Liver (tissue), 9 donors: ENCODE results near the gene TPD52L2. TPM values are rescaled to one million over a fixed set of nuclear protein-coding genes. Genes with fewer than 3 reads are reported as not detected.

Experiments used
- DNase-seq: peaks from one replicate; pipeline ENCODE4 v3.0.0-alpha.2; 2017; ENCODE audit warnings: low spot score
- H3K27ac ChIP-seq, 2 donors: one replicate each; pipeline ENCODE4 v1.7.0; 2013; ENCODE audit warnings: inconsistent platforms in 2 of 2, low read length in 2 of 2, control low read depth in 1 of 2, low read depth in 1 of 2, mild to moderate bottlenecking in 1 of 2
- H3K27me3 ChIP-seq, 4 donors: one replicate each; pipeline versions ENCODE4 v1.6.1 to v1.7.0; 2013; ENCODE audit warnings: low read length in 3 of 4, inconsistent platforms in 1 of 4, mild to moderate bottlenecking in 1 of 4, moderate library complexity in 1 of 4; ENCODE audit not compliant: control insufficient read depth in 4 of 4, insufficient read depth in 4 of 4
- H3K36me3 ChIP-seq, 4 donors: one replicate each; pipeline versions ENCODE4 v1.6.1 to v1.7.0; 2013; ENCODE audit warnings: low read length in 3 of 4, mild to moderate bottlenecking in 3 of 4, low read depth in 1 of 4, moderate library complexity in 1 of 4; ENCODE audit not compliant: control insufficient read depth in 4 of 4, insufficient read depth in 3 of 4
- H3K4me1 ChIP-seq, 4 donors: one replicate each; pipeline versions ENCODE4 v1.6.1 to v1.7.0; 2013; ENCODE audit warnings: low read length in 3 of 4, mild to moderate bottlenecking in 3 of 4, moderate library complexity in 1 of 4; ENCODE audit not compliant: control insufficient read depth in 4 of 4, insufficient read depth in 4 of 4
- H3K4me3 ChIP-seq, 3 donors: one replicate each; pipeline versions ENCODE4 v1.6.1 to v1.7.0; 2013; ENCODE audit warnings: low read length in 3 of 3, control low read depth in 1 of 3, low read depth in 1 of 3, mild to moderate bottlenecking in 1 of 3
- H3K9ac ChIP-seq, 2 donors: one replicate each; pipeline ENCODE4 v1.7.0; 2013; ENCODE audit warnings: low read length in 2 of 2, mild to moderate bottlenecking in 2 of 2, moderate library complexity in 2 of 2, control low read depth in 1 of 2, low read depth in 1 of 2
- H3K9me3 ChIP-seq, 4 donors: one replicate each; pipeline versions ENCODE4 v1.6.1 to v1.7.0; 2013; ENCODE audit warnings: low read length in 3 of 4; ENCODE audit not compliant: control insufficient read depth in 4 of 4
- EGR1 ChIP-seq, 2 donors: IDR thresholded peaks; 2 replicates each; pipeline ENCODE4 v1.6.1; 2016 to 2018; ENCODE audit warnings: antibody characterized with exemption in 2 of 2, low read depth in 2 of 2
- FOXA1 ChIP-seq: IDR thresholded peaks from 2 replicates; pipeline ENCODE4 v1.6.1; 2016; ENCODE audit warnings: antibody characterized with exemption
- FOXA2 ChIP-seq: IDR thresholded peaks from 2 replicates; pipeline ENCODE4 v1.6.1; 2016; ENCODE audit warnings: antibody characterized with exemption
- HNF4A ChIP-seq, 2 donors: conservative IDR thresholded peaks; 2 replicates each; pipeline ENCODE4 v1.6.1; 2016; ENCODE audit warnings: antibody characterized with exemption in 2 of 2, mild to moderate bottlenecking in 2 of 2
- HNF4G ChIP-seq: IDR thresholded peaks from 2 replicates; pipeline ENCODE4 v1.6.1; 2016; ENCODE audit warnings: antibody characterized with exemption
- JUND ChIP-seq, 2 donors: IDR thresholded peaks; 2 replicates each; pipeline ENCODE4 v1.6.1; 2016; ENCODE audit warnings: antibody characterized with exemption in 2 of 2
- NR2F2 ChIP-seq: IDR thresholded peaks from 2 replicates; pipeline ENCODE4 v1.6.1; 2016; ENCODE audit warnings: antibody characterized with exemption
- RAD21 ChIP-seq, 2 donors: IDR thresholded peaks; 2 replicates each; pipeline ENCODE4 v1.6.1; 2016; ENCODE audit warnings: antibody characterized with exemption in 2 of 2, mild to moderate bottlenecking in 2 of 2
- RXRA ChIP-seq, 2 donors: IDR thresholded peaks; 2 replicates each; pipeline ENCODE4 v1.6.1; 2017 to 2018; ENCODE audit warnings: antibody characterized with exemption in 2 of 2, mild to moderate bottlenecking in 1 of 2
- SP1 ChIP-seq: IDR thresholded peaks from 2 replicates; pipeline ENCODE4 v1.6.1; 2018; ENCODE audit warnings: antibody characterized with exemption, mild to moderate bottlenecking
- YY1 ChIP-seq: IDR thresholded peaks from 2 replicates; pipeline ENCODE4 v1.6.1; 2016; ENCODE audit warnings: antibody characterized with exemption, mild to moderate bottlenecking
- WGBS: extraction: QIAGEN DNeasy Blood & Tissue Kit; methylation state at CpG from one replicate; pipeline ENCODE4 v1.1.7; 2013; 5-methylcytosine and 5-hydroxymethylcytosine counted together
- polyA plus RNA-seq, 2 donors: library from polyadenylated mRNA; stranded (reverse) in 1 of 2; unstranded in 1 of 2; fragments of 200-250 nt in 1 of 2; fragments of >200 nt in 1 of 2; fragmentation: Nextera tagmentation in 1 of 2; extraction: Ambion mirVana in 1 of 2; gene quantifications; one replicate each; pipeline versions ENCODE4 v1.2.1 to v1.2.3, GENCODE V29; 2013 to 2015
- total RNA-seq, 2 donors: library from RNA; depleted of rRNA; stranded (reverse); fragments of >200 nt; gene quantifications; one replicate each; pipeline ENCODE4 v1.2.3, GENCODE V29; 2014
- TF ChIP-seq, protein P1 (sequence below): IDR thresholded peaks from 2 replicates; pipeline ENCODE4 v1.6.1; 2016; ENCODE audit warnings: antibody characterized with exemption
- TF ChIP-seq, protein P2 (sequence below): fragments of 150-350 bp; IDR thresholded peaks from 2 replicates; pipeline ENCODE4 v1.5.1; 2017; ENCODE audit warnings: improper control_type of control experiment, low read depth, low read length; ENCODE audit not compliant: missing input control
- TF ChIP-seq, protein P3 (sequence below): IDR thresholded peaks from 2 replicates; pipeline ENCODE4 v1.6.1; 2016; ENCODE audit warnings: antibody characterized with exemption
- TF ChIP-seq, protein P4 (sequence below): IDR thresholded peaks from 2 replicates; pipeline ENCODE4 v1.6.1; 2016; ENCODE audit warnings: antibody characterized with exemption, mild to moderate bottlenecking
- TF ChIP-seq, protein P5 (sequence below): IDR thresholded peaks from 2 replicates; pipeline ENCODE4 v1.6.1; 2016; ENCODE audit warnings: antibody characterized with exemption
- donor health status: healthy.
- donor health status: healthy.
- donor health status: healthy.
- donor health status: healthy.
- donor health status: healthy.

Gene TPD52L2
- total and polyA plus RNA-seq, 4 donors, result 12.3 to 33.0 (median 28.2) TPM

DNA sequence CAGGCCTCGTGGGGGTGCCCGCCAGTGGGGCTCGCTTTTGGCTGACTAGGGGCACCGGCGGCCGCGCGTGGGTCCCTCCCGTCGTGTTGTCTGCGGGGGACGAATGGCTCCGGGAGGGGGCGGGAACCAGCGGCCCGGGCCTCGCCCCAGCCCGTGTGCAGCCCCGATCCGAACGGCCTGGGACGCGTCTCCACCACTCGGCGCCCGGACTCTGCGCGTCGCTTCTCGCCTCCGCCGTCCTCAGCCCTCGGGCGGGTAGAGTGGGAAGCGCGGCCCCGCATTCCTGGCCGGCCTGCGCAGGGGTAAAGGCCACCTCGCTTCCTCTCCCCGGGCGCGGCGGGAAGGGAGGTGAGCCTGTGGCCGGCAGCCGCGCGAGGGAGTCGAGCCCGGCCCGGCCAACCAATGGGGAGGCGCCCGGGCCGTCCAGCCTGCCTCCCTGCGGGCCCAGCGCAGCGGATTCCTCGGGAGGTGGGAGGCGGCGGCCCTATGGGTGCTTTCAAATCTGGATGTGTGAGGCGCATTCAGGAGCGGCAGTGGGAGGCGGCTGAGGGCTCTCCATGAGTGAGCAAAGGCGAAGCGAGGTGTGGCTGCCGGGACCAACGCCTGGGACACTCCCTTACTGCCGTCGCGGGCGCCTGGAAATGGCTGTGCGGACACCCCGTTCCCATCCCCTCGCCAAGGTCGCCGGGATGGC is 32.9 kb upstream of the TPD52L2 start:
- TF ChIP-seq, protein P1, sequence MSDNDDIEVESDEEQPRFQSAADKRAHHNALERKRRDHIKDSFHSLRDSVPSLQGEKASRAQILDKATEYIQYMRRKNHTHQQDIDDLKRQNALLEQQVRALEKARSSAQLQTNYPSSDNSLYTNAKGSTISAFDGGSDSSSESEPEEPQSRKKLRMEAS, result no peak
- TF ChIP-seq YY1, result no peak
- no peak for DNase-seq
- Histone ChIP-seq H3K27ac (peak overlapping the region; percentile 54 to 57), H3K36me3 (no peaks in the 10 kb centered on the region), H3K9ac (no peak overlapping the region), H3K4me1 (peaks cover 4 to 24% (median 8%) of the 10 kb centered on the region in 4 donors), H3K27me3 (no peaks in the 10 kb centered on the region), H3K9me3 (no peaks in the 10 kb centered on the region), H3K4me3 (peak overlapping the region in 2 of 3 donors; percentile 20 to 75)
- 9% methylated on average over 76 of the region's 76 CpGs for WGBS

DNA sequence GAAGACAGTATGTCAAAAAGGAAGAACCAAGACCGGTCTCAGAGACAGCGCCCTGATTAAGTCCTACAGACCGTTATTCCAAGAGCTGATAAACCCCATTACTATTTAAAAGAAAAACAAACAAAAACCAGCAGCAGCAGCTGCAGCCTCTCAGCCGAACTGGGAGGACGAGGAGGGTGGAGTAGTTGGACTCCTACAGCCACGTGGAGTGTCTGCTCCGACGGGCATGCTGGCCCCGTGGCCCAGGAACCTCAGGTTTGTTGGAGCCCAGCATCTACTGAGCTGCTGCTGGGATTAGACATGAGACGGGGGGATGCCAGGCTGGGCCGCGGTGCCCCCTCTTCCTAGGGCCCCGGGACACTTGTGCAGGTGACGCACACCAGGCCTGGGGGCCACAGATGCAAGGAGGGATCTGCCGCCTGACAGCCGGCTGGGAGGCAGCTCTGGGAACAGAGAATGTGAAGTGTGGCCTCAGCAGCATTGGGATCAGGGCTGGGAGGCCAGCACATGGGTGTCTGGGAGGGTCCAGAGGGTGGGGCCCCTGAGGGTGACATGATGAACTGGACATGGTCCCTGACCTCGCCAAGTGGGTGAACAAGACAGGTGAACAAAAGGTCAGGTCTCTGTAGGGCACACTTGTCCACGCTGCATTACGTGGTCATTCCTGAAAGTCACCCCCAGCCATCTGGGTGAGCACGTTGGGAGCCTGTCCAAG is 31.1 kb upstream of the TPD52L2 start:
- H3K9ac ChIP-seq, result no peak overlapping the region
- DNase-seq, result no peak
- no peaks in the 10 kb centered on the region for H3K36me3 ChIP-seq
- 80% methylated on average over 20 of the region's 20 CpGs for WGBS
- peaks cover 4 to 24% (median 8%) of the 10 kb centered on the region in 4 donors for H3K4me1 ChIP-seq
- no peaks in the 10 kb centered on the region for H3K9me3 ChIP-seq
- no peak overlapping the region for H3K27ac ChIP-seq
- H3K4me3 ChIP-seq, result no peak overlapping the region
- no peaks in the 10 kb centered on the region for H3K27me3 ChIP-seq
- TF ChIP-seq, protein P2, sequence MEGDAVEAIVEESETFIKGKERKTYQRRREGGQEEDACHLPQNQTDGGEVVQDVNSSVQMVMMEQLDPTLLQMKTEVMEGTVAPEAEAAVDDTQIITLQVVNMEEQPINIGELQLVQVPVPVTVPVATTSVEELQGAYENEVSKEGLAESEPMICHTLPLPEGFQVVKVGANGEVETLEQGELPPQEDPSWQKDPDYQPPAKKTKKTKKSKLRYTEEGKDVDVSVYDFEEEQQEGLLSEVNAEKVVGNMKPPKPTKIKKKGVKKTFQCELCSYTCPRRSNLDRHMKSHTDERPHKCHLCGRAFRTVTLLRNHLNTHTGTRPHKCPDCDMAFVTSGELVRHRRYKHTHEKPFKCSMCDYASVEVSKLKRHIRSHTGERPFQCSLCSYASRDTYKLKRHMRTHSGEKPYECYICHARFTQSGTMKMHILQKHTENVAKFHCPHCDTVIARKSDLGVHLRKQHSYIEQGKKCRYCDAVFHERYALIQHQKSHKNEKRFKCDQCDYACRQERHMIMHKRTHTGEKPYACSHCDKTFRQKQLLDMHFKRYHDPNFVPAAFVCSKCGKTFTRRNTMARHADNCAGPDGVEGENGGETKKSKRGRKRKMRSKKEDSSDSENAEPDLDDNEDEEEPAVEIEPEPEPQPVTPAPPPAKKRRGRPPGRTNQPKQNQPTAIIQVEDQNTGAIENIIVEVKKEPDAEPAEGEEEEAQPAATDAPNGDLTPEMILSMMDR, result no peak
- TF ChIP-seq JUND (IDR thresholded peaks at IDR 0.05), result no peak
- no peak for TF ChIP-seq NR2F2
- TF ChIP-seq SP1, result no peak
- TF ChIP-seq, protein P1, result no peak
- TF ChIP-seq HNF4A (conservative IDR thresholded peaks at IDR 0.05), result no peak
- TF ChIP-seq EGR1 (IDR thresholded peaks at IDR 0.05; ENCODE audit: low read depth in 2 of 2), result no peak
- TF ChIP-seq RXRA (IDR thresholded peaks at IDR 0.05), result no peak
- TF ChIP-seq, protein P3, sequence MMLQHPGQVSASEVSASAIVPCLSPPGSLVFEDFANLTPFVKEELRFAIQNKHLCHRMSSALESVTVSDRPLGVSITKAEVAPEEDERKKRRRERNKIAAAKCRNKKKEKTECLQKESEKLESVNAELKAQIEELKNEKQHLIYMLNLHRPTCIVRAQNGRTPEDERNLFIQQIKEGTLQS, result no peak
- TF ChIP-seq FOXA1, result no peak
- TF ChIP-seq FOXA2, result no peak
- TF ChIP-seq RAD21 (IDR thresholded peaks at IDR 0.05), result no peak
- no peak for TF ChIP-seq HNF4G

DNA sequence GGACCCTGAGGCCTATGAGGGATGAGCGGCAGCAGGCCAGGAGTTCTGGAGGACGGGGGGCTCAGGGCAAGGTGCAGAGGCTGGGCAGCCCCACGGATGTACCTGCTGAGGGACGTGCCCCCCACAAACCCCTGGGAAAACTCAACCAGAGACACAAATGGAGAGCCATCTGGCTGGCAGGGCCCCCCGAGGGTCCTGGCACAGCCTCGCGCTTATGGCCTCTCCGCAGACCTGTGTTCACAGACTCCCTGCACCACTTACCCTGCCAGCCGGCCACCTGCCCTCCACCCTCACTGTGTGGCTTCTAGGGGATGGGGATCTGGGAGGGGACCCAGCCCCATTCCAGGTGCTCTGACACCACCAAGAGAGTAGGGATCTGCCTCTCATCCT is 30.6 kb upstream of the TPD52L2 start:
- H3K9me3 ChIP-seq, result no peaks in the 10 kb centered on the region
- H3K27ac ChIP-seq, result no peak overlapping the region
- no peak overlapping the region for H3K4me3 ChIP-seq
- no peak overlapping the region for H3K9ac ChIP-seq
- peaks cover 4 to 24% (median 8%) of the 10 kb centered on the region in 4 donors for H3K4me1 ChIP-seq
- H3K27me3 ChIP-seq, result no peaks in the 10 kb centered on the region
- H3K36me3 ChIP-seq, result no peaks in the 10 kb centered on the region
- 89% methylated on average over 9 of the region's 9 CpGs for WGBS
- no peak for DNase-seq
- TF ChIP-seq FOXA1 (no peak), EGR1 (IDR thresholded peaks at IDR 0.05; ENCODE audit: low read depth in 2 of 2) (no peak), SP1 (no peak), JUND (IDR thresholded peaks at IDR 0.05) (no peak)
- TF ChIP-seq, protein P4, sequence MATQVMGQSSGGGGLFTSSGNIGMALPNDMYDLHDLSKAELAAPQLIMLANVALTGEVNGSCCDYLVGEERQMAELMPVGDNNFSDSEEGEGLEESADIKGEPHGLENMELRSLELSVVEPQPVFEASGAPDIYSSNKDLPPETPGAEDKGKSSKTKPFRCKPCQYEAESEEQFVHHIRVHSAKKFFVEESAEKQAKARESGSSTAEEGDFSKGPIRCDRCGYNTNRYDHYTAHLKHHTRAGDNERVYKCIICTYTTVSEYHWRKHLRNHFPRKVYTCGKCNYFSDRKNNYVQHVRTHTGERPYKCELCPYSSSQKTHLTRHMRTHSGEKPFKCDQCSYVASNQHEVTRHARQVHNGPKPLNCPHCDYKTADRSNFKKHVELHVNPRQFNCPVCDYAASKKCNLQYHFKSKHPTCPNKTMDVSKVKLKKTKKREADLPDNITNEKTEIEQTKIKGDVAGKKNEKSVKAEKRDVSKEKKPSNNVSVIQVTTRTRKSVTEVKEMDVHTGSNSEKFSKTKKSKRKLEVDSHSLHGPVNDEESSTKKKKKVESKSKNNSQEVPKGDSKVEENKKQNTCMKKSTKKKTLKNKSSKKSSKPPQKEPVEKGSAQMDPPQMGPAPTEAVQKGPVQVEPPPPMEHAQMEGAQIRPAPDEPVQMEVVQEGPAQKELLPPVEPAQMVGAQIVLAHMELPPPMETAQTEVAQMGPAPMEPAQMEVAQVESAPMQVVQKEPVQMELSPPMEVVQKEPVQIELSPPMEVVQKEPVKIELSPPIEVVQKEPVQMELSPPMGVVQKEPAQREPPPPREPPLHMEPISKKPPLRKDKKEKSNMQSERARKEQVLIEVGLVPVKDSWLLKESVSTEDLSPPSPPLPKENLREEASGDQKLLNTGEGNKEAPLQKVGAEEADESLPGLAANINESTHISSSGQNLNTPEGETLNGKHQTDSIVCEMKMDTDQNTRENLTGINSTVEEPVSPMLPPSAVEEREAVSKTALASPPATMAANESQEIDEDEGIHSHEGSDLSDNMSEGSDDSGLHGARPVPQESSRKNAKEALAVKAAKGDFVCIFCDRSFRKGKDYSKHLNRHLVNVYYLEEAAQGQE, result no peak
- TF ChIP-seq, protein P5, sequence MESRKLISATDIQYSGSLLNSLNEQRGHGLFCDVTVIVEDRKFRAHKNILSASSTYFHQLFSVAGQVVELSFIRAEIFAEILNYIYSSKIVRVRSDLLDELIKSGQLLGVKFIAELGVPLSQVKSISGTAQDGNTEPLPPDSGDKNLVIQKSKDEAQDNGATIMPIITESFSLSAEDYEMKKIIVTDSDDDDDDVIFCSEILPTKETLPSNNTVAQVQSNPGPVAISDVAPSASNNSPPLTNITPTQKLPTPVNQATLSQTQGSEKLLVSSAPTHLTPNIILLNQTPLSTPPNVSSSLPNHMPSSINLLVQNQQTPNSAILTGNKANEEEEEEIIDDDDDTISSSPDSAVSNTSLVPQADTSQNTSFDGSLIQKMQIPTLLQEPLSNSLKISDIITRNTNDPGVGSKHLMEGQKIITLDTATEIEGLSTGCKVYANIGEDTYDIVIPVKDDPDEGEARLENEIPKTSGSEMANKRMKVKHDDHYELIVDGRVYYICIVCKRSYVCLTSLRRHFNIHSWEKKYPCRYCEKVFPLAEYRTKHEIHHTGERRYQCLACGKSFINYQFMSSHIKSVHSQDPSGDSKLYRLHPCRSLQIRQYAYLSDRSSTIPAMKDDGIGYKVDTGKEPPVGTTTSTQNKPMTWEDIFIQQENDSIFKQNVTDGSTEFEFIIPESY, result no peak
